H1 (cell line): ENCODE results near the gene SLC4A8. TPM values are rescaled to one million over a fixed set of nuclear protein-coding genes. Genes with fewer than 3 reads are reported as not detected.

Experiments used
- CTCF ChIA-PET: fragments of 300-600 bp; sonication (Branson Sonifier 250); formaldehyde crosslinking; loops from one replicate; lab custom pipeline; 2021; ENCODE audit not compliant: partially characterized antibody; lab: Charles Lee
- POLR2A ChIA-PET: fragments of 300-600 bp; sonication (Branson Sonifier 250); formaldehyde crosslinking; loops from one replicate; lab custom pipeline; 2021; ENCODE audit warnings: inconsistent platforms; ENCODE audit not compliant: partially characterized antibody; lab: Charles Lee
- DNase-seq, 2 experiments: peaks; one replicate each; pipeline versions ENCODE4 v3.0.0 to v3.0.0-alpha.2; 2010 to 2022; ENCODE audit warnings: low spot score in 2 of 2, low read depth in 1 of 2, mixed read lengths in 1 of 2
- FAIRE-seq: peaks from 2 replicates; lab custom pipeline; 2011; peaks lifted over from hg19 to GRCh38; lab: Jason Lieb, UNC
- H2AFZ ChIP-seq: 2 replicates; pipeline ENCODE4 v1.8.1; 2012; ENCODE audit warnings: low read length, inconsistent platforms
- H2AK5ac ChIP-seq: 2 replicates; pipeline ENCODE4 v1.6.1; 2013; ENCODE audit warnings: low read depth, low read length
- H2BK120ac ChIP-seq: replicated peaks from 2 replicates; pipeline ENCODE3; 2013; ENCODE audit warnings: low read depth, low read length, inconsistent platforms
- H2BK12ac ChIP-seq: 2 replicates; pipeline ENCODE4 v1.6.1; 2013; ENCODE audit warnings: low read depth, low read length
- H2BK15ac ChIP-seq: 2 replicates; pipeline ENCODE4 v1.6.1; 2013; ENCODE audit warnings: low read length
- H2BK20ac ChIP-seq: 2 replicates; pipeline ENCODE4 v1.6.1; 2013; ENCODE audit warnings: low read length
- H2BK5ac ChIP-seq: 2 replicates; pipeline ENCODE4 v1.6.1; 2013; ENCODE audit warnings: low read depth, low read length
- H3K14ac ChIP-seq: 2 replicates; pipeline ENCODE4 v1.6.1; 2013; ENCODE audit warnings: inconsistent platforms; ENCODE audit not compliant: insufficient read length
- H3K18ac ChIP-seq: 2 replicates; pipeline ENCODE4 v1.6.1; 2013; ENCODE audit warnings: low read length; ENCODE audit errors: extremely low read depth
- H3K23ac ChIP-seq: 2 replicates; pipeline ENCODE4 v1.6.1; 2013; ENCODE audit warnings: inconsistent platforms; ENCODE audit not compliant: insufficient read length
- H3K23me2 ChIP-seq: 2 replicates; pipeline ENCODE4 v1.6.1; 2013; ENCODE audit warnings: low read depth, low read length
- H3K27ac ChIP-seq: 2 replicates; pipeline ENCODE4 v1.6.1; 2011; ENCODE audit warnings: low read depth, low read length, inconsistent platforms
- H3K27me3 ChIP-seq, 4 experiments: replicated peaks in 1 of 4; 1 replicate in 1 of 4; 2 replicates in 3 of 4; pipeline versions ENCODE4 v1.6.1 to v1.8.1; 2011 to 2013; ENCODE audit warnings: low read length in 3 of 4, mild to moderate bottlenecking in 3 of 4, inconsistent platforms in 2 of 4, mixed read lengths in 2 of 4, moderate library complexity in 1 of 4; ENCODE audit not compliant: control insufficient read depth in 3 of 4, insufficient read depth in 3 of 4; ENCODE audit errors: extremely low read depth in 1 of 4
- H3K36me3 ChIP-seq, 4 experiments: 2 replicates each; pipeline versions ENCODE4 v1.6.1 to v1.8.1; 2011 to 2013; ENCODE audit warnings: mild to moderate bottlenecking in 4 of 4, low read length in 3 of 4, moderate library complexity in 2 of 4, control low read depth in 1 of 4, inconsistent platforms in 1 of 4; ENCODE audit not compliant: insufficient read depth in 4 of 4, control insufficient read depth in 2 of 4
- H3K4ac ChIP-seq: replicated peaks from 2 replicates; pipeline ENCODE3; 2013; ENCODE audit warnings: low read length, low read depth, mixed read lengths, inconsistent platforms; ENCODE audit not compliant: insufficient read length
- H3K4me1 ChIP-seq, 4 experiments: replicated peaks in 1 of 4; 1 replicate in 1 of 4; 2 replicates in 3 of 4; pipeline versions ENCODE4 v1.6.1 to v1.8.1; 2011 to 2013; ENCODE audit warnings: low read length in 3 of 4, inconsistent platforms in 2 of 4, mixed read lengths in 1 of 4; ENCODE audit not compliant: insufficient read depth in 4 of 4, control insufficient read depth in 3 of 4
- H3K4me2 ChIP-seq, 2 experiments: 2 replicates each; pipeline versions ENCODE4 v1.6.1 to v1.8.1; 2011 to 2013; ENCODE audit warnings: low read depth in 2 of 2, low read length in 2 of 2, control low read depth in 1 of 2, inconsistent platforms in 1 of 2, mild to moderate bottlenecking in 1 of 2; ENCODE audit not compliant: insufficient read depth in 1 of 2
- H3K4me3 ChIP-seq, 4 experiments: fragments of 200-600, 300-600 bp in 1 of 4; sonication (generic), shearing (Covaris generic), sonication (Bioruptor Twin) in 1 of 4; 2 replicates each; pipeline versions ENCODE4 v1.5.1 to v1.8.1; 2011 to 2016; ENCODE audit warnings: low read length in 4 of 4, low read depth in 3 of 4, control low read depth in 2 of 4, inconsistent platforms in 2 of 4, mild to moderate bottlenecking in 2 of 4, mixed read lengths in 1 of 4, moderate library complexity in 1 of 4; ENCODE audit not compliant: insufficient read depth in 2 of 4; ENCODE audit errors: extremely low read depth in 1 of 4
- H3K56ac ChIP-seq: replicated peaks from 2 replicates; pipeline ENCODE3; 2013; ENCODE audit warnings: low read depth, mild to moderate bottlenecking, mixed read lengths, low read length, inconsistent platforms; ENCODE audit not compliant: insufficient read length
- H3K79me1 ChIP-seq: 2 replicates; pipeline ENCODE4 v1.6.1; 2013; ENCODE audit warnings: low read depth, low read length, control low read depth
- H3K79me2 ChIP-seq, 2 experiments: 2 replicates each; pipeline versions ENCODE4 v1.6.1 to v1.8.1; 2012 to 2013; ENCODE audit warnings: low read length in 2 of 2, mild to moderate bottlenecking in 2 of 2, inconsistent platforms in 1 of 2; ENCODE audit not compliant: insufficient read depth in 2 of 2, control insufficient read depth in 1 of 2
- H3K9ac ChIP-seq, 4 experiments: replicated peaks in 1 of 4; 1 replicate in 1 of 4; 2 replicates in 3 of 4; pipeline versions ENCODE4 v1.6.1 to v1.8.1; 2011 to 2013; ENCODE audit warnings: low read depth in 3 of 4, low read length in 3 of 4, control low read depth in 2 of 4, mild to moderate bottlenecking in 2 of 4, moderate library complexity in 2 of 4, inconsistent platforms in 1 of 4; ENCODE audit errors: extremely low read depth in 1 of 4
- H3K9me3 ChIP-seq, 2 experiments: 2 replicates each; pipeline versions ENCODE4 v1.6.1 to v1.8.1; 2012 to 2013; ENCODE audit warnings: mild to moderate bottlenecking in 2 of 2, moderate library complexity in 2 of 2, control low read depth in 1 of 2, inconsistent platforms in 1 of 2, low read depth in 1 of 2, low read length in 1 of 2, mixed read lengths in 1 of 2; ENCODE audit not compliant: insufficient read depth in 2 of 2
- H4K20me1 ChIP-seq, 2 experiments: replicated peaks in 1 of 2; 2 replicates each; pipeline versions ENCODE3 to v1.8.1; 2011 to 2013; ENCODE audit warnings: inconsistent platforms in 2 of 2, low read length in 2 of 2, mild to moderate bottlenecking in 1 of 2; ENCODE audit not compliant: insufficient read depth in 2 of 2, control insufficient read depth in 1 of 2
- H4K5ac ChIP-seq: 2 replicates; pipeline ENCODE4 v1.6.1; 2013; ENCODE audit warnings: low read length, low read depth, mixed read lengths, inconsistent platforms; ENCODE audit not compliant: insufficient read length
- H4K8ac ChIP-seq: 2 replicates; pipeline ENCODE4 v1.8.0; 2013; ENCODE audit warnings: mild to moderate bottlenecking, moderate library complexity, low read length, inconsistent platforms; ENCODE audit not compliant: insufficient read depth; ENCODE audit errors: extremely low read depth
- H4K91ac ChIP-seq: replicated peaks from 2 replicates; pipeline ENCODE3; 2013; ENCODE audit warnings: low read length, mixed read lengths, inconsistent platforms; ENCODE audit not compliant: insufficient read length
- ATF3 ChIP-seq: IDR thresholded peaks from 2 replicates; pipeline ENCODE4 v1.6.1; 2011; ENCODE audit warnings: low read depth, mild to moderate bottlenecking, low read length; ENCODE audit not compliant: insufficient read depth
- BRCA1 ChIP-seq: IDR thresholded peaks from 2 replicates; pipeline ENCODE4 v1.6.1; 2012; ENCODE audit warnings: low read depth, low read length, improper control_type of control experiment
- CTBP2 ChIP-seq: IDR thresholded peaks from 2 replicates; pipeline ENCODE4 v1.7.0; 2011; ENCODE audit warnings: borderline replicate concordance, mild to moderate bottlenecking, moderate library complexity, mixed read lengths, low read length; ENCODE audit not compliant: insufficient read depth, insufficient read length
- EGR1 ChIP-seq: IDR thresholded peaks from 2 replicates; pipeline ENCODE4 v1.6.1; 2011; ENCODE audit warnings: low read depth, low read length, borderline replicate concordance
- EZH2 ChIP-seq: fragments of 200-600 bp; sonication (generic); IDR thresholded peaks from 2 replicates; pipeline ENCODE4 v1.7.1; 2012; ENCODE audit warnings: low read depth, mild to moderate bottlenecking, moderate library complexity, low read length, inconsistent platforms; ENCODE audit not compliant: severe bottlenecking
- GTF2F1 ChIP-seq: IDR thresholded peaks from 2 replicates; pipeline ENCODE4 v1.6.1; 2012; ENCODE audit warnings: low read depth, low read length, improper control_type of control experiment, borderline replicate concordance
- MAX ChIP-seq: IDR thresholded peaks from 2 replicates; pipeline ENCODE4 v1.6.1; 2012; ENCODE audit warnings: inconsistent platforms
- RAD21 ChIP-seq, 2 experiments: IDR thresholded peaks in 1 of 2; conservative IDR thresholded peaks in 1 of 2; 2 replicates each; pipeline ENCODE4 v1.6.1; 2011; ENCODE audit warnings: low read depth in 2 of 2, low read length in 2 of 2, improper control_type of control experiment in 1 of 2, inconsistent platforms in 1 of 2, mild to moderate bottlenecking in 1 of 2, moderate library complexity in 1 of 2
- SAP30 ChIP-seq: fragments of 300-600 bp; sonication (generic); IDR thresholded peaks from 2 replicates; pipeline ENCODE4 v1.7.1; 2012; ENCODE audit warnings: low read length, moderate library complexity, mild to moderate bottlenecking, inconsistent platforms; ENCODE audit not compliant: insufficient read depth, insufficient replicate concordance
- SP2 ChIP-seq: IDR thresholded peaks from 2 replicates; pipeline ENCODE4 v1.6.1; 2012; ENCODE audit warnings: mild to moderate bottlenecking, low read length, inconsistent platforms
- SP4 ChIP-seq: IDR thresholded peaks from 2 replicates; pipeline ENCODE4 v1.6.1; 2012; ENCODE audit warnings: low read length, inconsistent platforms
- TBP ChIP-seq: IDR thresholded peaks from 2 replicates; pipeline ENCODE4 v1.6.1; 2011; ENCODE audit warnings: low read depth, low read length, improper control_type of control experiment
- ZNF274 ChIP-seq: IDR thresholded peaks from 2 replicates; pipeline ENCODE4 v1.7.0; 2012; ENCODE audit warnings: low read length, borderline replicate concordance; ENCODE audit errors: extremely low read depth
- WGBS, 2 experiments: shearing (Covaris generic) in 1 of 2; methylation state at CpG; one replicate each; pipeline versions ENCODE4 v1.1.6 to v1.1.7; 2013 to 2015; ENCODE audit warnings: low lambda C conversion rate in 2 of 2, mixed read lengths in 2 of 2, inconsistent platforms in 1 of 2, low coverage in 1 of 2, missing lambda C conversion rate in 1 of 2; ENCODE audit not compliant: insufficient replicate concordance in 2 of 2, insufficient coverage in 1 of 2, insufficient read length in 1 of 2; ENCODE audit errors: extremely low coverage in 1 of 2, missing lambda C conversion rate in 1 of 2; 5-methylcytosine and 5-hydroxymethylcytosine counted together
- polyA plus RNA-seq, 7 experiments: library from polyadenylated mRNA; depleted of rRNA in 3 of 7; stranded (reverse) in 5 of 7; unstranded in 2 of 7; fragments of >200 nt in 5 of 7; fragments of 200-250 nt in 2 of 7; gene quantifications; 1 replicate in 5 of 7; 2 replicates in 1 of 7; 4 replicates in 1 of 7; pipeline versions ENCODE4 v1.2.1 to v1.2.3, GENCODE V29; 2011 to 2013; ENCODE audit warnings: missing spikeins in 2 of 7, mixed read lengths in 2 of 7
- total RNA-seq: library from RNA; stranded (reverse); fragmentation: NEBNext Ultra II Directional; extraction: Animal tissue kit (Norgen Biotek cat#: 25700); gene quantifications from 2 replicates; pipeline ENCODE4 v1.2.1, GENCODE V29; 2021

Gene SLC4A8
- total and polyA plus RNA-seq, 2 of the 8 experiments (the other 6 are each of a cell fraction or from before 2014, with no cell fraction given), result 11.2 to 13.4 TPM

- peaks cover 0 to 3% (median 0%) of the 10 kb centered on the region in 4 experiments; a peak in 2 of 7 replicates for H3K4me1 ChIP-seq
- DNase-seq (no peak), FAIRE-seq (no peak)
- no peak overlapping the region for H2BK12ac ChIP-seq
- H3K36me3 ChIP-seq, result no peaks in the 10 kb centered on the region
- H4K5ac ChIP-seq, result no peak overlapping the region
- no peak overlapping the region for H2AFZ ChIP-seq
- no peaks in the 10 kb centered on the region for H4K20me1 ChIP-seq
- WGBS, 2 experiments, result 87% methylated on average over 4 of the region's 4 CpGs; no CpG with 5 or more reads in 1 of the 2 experiments
- POLR2A ChIA-PET, result interaction anchor here (1.4 to 2.0 kb wide), 3 partner anchors 9 to 48 kb away, joined by 3 to 6 read pairs (median 3); partner anchors contain the start of gene GALNT6
- no peak overlapping the region for H3K18ac ChIP-seq
- H3K23ac ChIP-seq, result no peak overlapping the region
- no peaks in the 10 kb centered on the region for H3K23me2 ChIP-seq
- no peaks in the 10 kb centered on the region for H3K27me3 ChIP-seq
- H2AK5ac ChIP-seq, result no peak overlapping the region
- H2BK5ac ChIP-seq, result no peak overlapping the region
- H4K8ac ChIP-seq, result no peak overlapping the region; the same call in 1 of the 2 replicates
- H2BK15ac ChIP-seq, result no peak overlapping the region
- no peak overlapping the region for H2BK120ac ChIP-seq
- H3K27ac ChIP-seq, result no peak overlapping the region
- no peaks in the 10 kb centered on the region for H3K79me1 ChIP-seq
- no peak overlapping the region for H3K14ac ChIP-seq
- no peaks in the 10 kb centered on the region for H3K9me3 ChIP-seq
- H3K4me3 ChIP-seq, result no peak overlapping the region
- H3K4ac ChIP-seq, result no peak overlapping the region
- no peak overlapping the region for H3K4me2 ChIP-seq
- CTCF ChIA-PET, result interaction anchor here (0.8 to 2.3 kb wide), 3 partner anchors 20 to 59 kb away, joined by 3 to 6 read pairs (median 6); no protein-coding TSS in a partner anchor
- no peak overlapping the region for H2BK20ac ChIP-seq
- no peak overlapping the region for H4K91ac ChIP-seq
- no peak overlapping the region for H3K56ac ChIP-seq
- no peaks in the 10 kb centered on the region for H3K79me2 ChIP-seq
- no peak overlapping the region for H3K9ac ChIP-seq
- TF ChIP-seq SAP30, result no peak
- TF ChIP-seq EZH2, result no peak
- TF ChIP-seq GTF2F1, result no peak
- no peak for TF ChIP-seq ATF3
- TF ChIP-seq EGR1, result no peak
- TF ChIP-seq TBP, result no peak
- no peak for TF ChIP-seq RAD21 (IDR thresholded peaks at IDR 0.05 in 1 of 2, conservative IDR thresholded peaks at IDR 0.05 in 1 of 2; ENCODE audit: low read depth in 2 of 2, low read length in 2 of 2)
- no peak for TF ChIP-seq CTBP2
- no peak for TF ChIP-seq BRCA1
- no peak for TF ChIP-seq SP2
- no peak for TF ChIP-seq ZNF274
- TF ChIP-seq MAX, result no peak
- no peak for TF ChIP-seq SP4
These were observed 24.7 kb upstream of the SLC4A8 start for GRCh38 chr12:51399891-51400290.
